ENCODE measurements around the gene OR8B12. TPM values are rescaled to one million over a fixed set of nuclear protein-coding genes. Genes with fewer than 3 reads are reported as not detected.
"Not testable (repeated sequence)": the region's sequence is repeated elsewhere in the genome, so short reads cannot be mapped to it uniquely, and the experiment has no call there.

The OR8B12 gene
- total RNA-seq, 1 donor from 2014 or later: not detected

DNA sequence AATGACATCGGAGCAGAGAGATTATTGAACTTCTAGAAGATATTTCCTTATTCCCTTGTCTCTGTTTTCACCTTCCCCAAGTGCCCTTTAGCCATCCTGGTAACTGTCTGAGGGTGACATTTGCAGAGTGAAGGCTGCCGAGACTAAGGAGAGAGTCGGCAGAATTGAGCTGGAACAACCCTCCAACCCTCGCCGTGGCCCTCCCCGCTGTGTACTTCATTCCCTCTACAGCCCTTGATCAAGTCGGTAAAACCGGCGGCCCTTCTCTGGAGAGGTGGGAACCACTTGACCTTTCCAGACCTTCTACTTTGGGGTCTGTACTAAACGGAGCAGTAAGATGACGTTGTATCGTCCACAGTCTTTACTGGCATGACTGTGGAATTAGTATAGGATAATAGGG, 26.1 kb downstream of the OR8B12 start:
- TF ChIP-seq CTCF (IDR thresholded peaks at IDR 0.05; ENCODE audit: unreplicated experiment): no peak
- H3K4me1 Mint-ChIP-seq (ENCODE audit: unreplicated experiment): peaks cover 15% of the 10 kb centered on the region
- H3K27me3 Mint-ChIP-seq (ENCODE audit: unreplicated experiment): no peaks in the 10 kb centered on the region
- no peaks in the 10 kb centered on the region for H3K9me3 Mint-ChIP-seq (ENCODE audit: unreplicated experiment)
- no peak overlapping the region for H3K4me3 Mint-ChIP-seq (ENCODE audit: unreplicated experiment)
- DNase-seq (ENCODE audit: low spot score): no peak
- H3K36me3 Mint-ChIP-seq (ENCODE audit: low read depth, unreplicated experiment): no peaks in the 10 kb centered on the region
- no peak overlapping the region for H3K27ac Mint-ChIP-seq (ENCODE audit: unreplicated experiment)

DNA sequence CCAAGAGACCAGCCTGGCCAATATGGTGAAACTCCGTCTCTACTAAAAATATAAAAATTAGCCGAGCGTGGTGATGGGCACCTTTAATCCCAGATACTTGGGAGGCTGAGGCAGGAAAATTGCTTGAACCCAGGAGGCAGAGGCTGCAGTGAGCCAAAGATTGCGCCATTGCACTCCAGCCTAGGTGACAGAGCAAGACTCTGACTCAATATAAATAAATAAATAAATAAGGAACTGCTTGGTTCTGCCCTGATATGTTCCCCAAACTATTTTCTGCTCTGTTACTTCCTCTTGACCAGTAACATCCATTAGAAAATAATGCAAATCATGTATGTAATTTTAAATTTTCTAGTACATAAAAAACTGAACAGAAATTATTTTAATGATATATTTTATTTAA, 28.8 kb downstream of the OR8B12 start:
- H3K9me3 Mint-ChIP-seq (ENCODE audit: unreplicated experiment); H3K36me3 Mint-ChIP-seq (ENCODE audit: low read depth, unreplicated experiment); H3K27ac Mint-ChIP-seq (ENCODE audit: unreplicated experiment); H3K4me1 Mint-ChIP-seq (ENCODE audit: unreplicated experiment); DNase-seq (ENCODE audit: low spot score); H3K27me3 Mint-ChIP-seq (ENCODE audit: unreplicated experiment); H3K4me3 Mint-ChIP-seq (ENCODE audit: unreplicated experiment): not testable (repeated sequence)

DNA sequence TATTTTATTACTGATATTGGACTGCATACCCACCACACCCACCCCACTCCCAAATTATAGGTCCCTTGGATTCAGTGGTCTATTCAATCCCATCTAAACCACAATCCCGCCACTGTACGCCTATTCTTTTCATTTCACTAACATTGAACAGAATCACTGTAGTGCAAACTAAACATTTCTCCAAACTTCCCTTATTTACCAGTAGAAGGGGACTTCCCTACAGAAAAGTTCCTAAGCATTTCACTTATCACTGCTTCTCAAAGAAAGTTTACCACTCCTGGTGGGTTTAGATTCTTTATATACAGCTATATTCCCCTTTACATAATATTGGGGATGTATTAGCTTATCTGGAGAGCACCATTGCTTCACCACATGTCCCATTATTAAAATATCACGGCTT, 29.3 kb downstream of the OR8B12 start:
- H3K27ac Mint-ChIP-seq (ENCODE audit: unreplicated experiment): no peak overlapping the region
- no peak overlapping the region for H3K4me3 Mint-ChIP-seq (ENCODE audit: unreplicated experiment)
- H3K4me1 Mint-ChIP-seq (ENCODE audit: unreplicated experiment): peaks cover 5% of the 10 kb centered on the region
- no peak for DNase-seq (ENCODE audit: low spot score)
- no peaks in the 10 kb centered on the region for H3K9me3 Mint-ChIP-seq (ENCODE audit: unreplicated experiment)
- H3K36me3 Mint-ChIP-seq (ENCODE audit: low read depth, unreplicated experiment): no peaks in the 10 kb centered on the region
- peaks cover 4% of the 10 kb centered on the region for H3K27me3 Mint-ChIP-seq (ENCODE audit: unreplicated experiment)
- TF ChIP-seq CTCF (IDR thresholded peaks at IDR 0.05; ENCODE audit: unreplicated experiment): no peak

- DNase-seq (ENCODE audit: low spot score): no peak
- H3K27me3 Mint-ChIP-seq (ENCODE audit: unreplicated experiment): peaks cover 6% of the 10 kb centered on the region
- peaks cover 11% of the 10 kb centered on the region for H3K36me3 Mint-ChIP-seq (ENCODE audit: low read depth, unreplicated experiment)
- peaks cover 4% of the 10 kb centered on the region for H3K9me3 Mint-ChIP-seq (ENCODE audit: unreplicated experiment)
- H3K4me1 Mint-ChIP-seq (ENCODE audit: unreplicated experiment): peaks cover 5% of the 10 kb centered on the region
- H3K4me3 Mint-ChIP-seq (ENCODE audit: unreplicated experiment): no peak overlapping the region
- no peak for TF ChIP-seq CTCF (IDR thresholded peaks at IDR 0.05; ENCODE audit: unreplicated experiment)
- no peak overlapping the region for H3K27ac Mint-ChIP-seq (ENCODE audit: unreplicated experiment)
These were observed 31.7 kb downstream of the OR8B12 start for GRCh38 chr11:124511745-124512144.

DNA sequence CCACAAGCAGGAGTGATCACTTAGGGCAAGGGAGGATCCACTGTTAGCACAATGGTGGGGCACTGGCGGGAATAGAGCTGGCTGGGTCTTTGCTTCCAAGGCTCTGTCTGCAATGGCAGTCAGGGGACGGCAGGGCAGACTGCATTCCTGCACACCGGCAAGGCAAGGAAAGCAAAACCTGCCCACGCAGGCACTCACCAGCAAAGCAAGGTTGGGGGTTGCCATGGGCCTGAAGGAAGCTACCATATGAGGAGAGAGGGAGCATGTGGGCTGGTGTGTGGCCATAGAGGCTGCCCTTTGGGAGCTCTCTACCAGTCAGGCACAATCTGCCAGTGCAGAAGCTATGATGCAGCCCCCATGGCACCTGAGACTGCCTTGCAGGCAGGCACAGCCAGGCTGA, 33.2 kb downstream of the OR8B12 start:
- H3K9me3 Mint-ChIP-seq (ENCODE audit: unreplicated experiment): peaks cover 4% of the 10 kb centered on the region
- H3K27me3 Mint-ChIP-seq (ENCODE audit: unreplicated experiment): peaks cover 6% of the 10 kb centered on the region
- peaks cover 11% of the 10 kb centered on the region for H3K36me3 Mint-ChIP-seq (ENCODE audit: low read depth, unreplicated experiment)
- no peak for TF ChIP-seq CTCF (IDR thresholded peaks at IDR 0.05; ENCODE audit: unreplicated experiment)
- DNase-seq (ENCODE audit: low spot score): no peak
- no peak overlapping the region for H3K4me3 Mint-ChIP-seq (ENCODE audit: unreplicated experiment)
- no peaks in the 10 kb centered on the region for H3K4me1 Mint-ChIP-seq (ENCODE audit: unreplicated experiment)
- no peak overlapping the region for H3K27ac Mint-ChIP-seq (ENCODE audit: unreplicated experiment)

GRCh38 chr11:124499711-124500110, 43.7 kb downstream of the OR8B12 start:
- H3K36me3 Mint-ChIP-seq (ENCODE audit: low read depth, unreplicated experiment): no peaks in the 10 kb centered on the region
- H3K4me3 Mint-ChIP-seq (ENCODE audit: unreplicated experiment): no peak overlapping the region
- no peak overlapping the region for H3K27ac Mint-ChIP-seq (ENCODE audit: unreplicated experiment)
- H3K4me1 Mint-ChIP-seq (ENCODE audit: unreplicated experiment): peaks cover 11% of the 10 kb centered on the region
- no peaks in the 10 kb centered on the region for H3K9me3 Mint-ChIP-seq (ENCODE audit: unreplicated experiment)
- H3K27me3 Mint-ChIP-seq (ENCODE audit: unreplicated experiment): no peaks in the 10 kb centered on the region
- TF ChIP-seq CTCF (IDR thresholded peaks at IDR 0.05; ENCODE audit: unreplicated experiment): no peak
- no peak for DNase-seq (ENCODE audit: low spot score)

Measured in endothelial cell (in vitro differentiated cells).